MM.1S (cell line): Measurements from ENCODE around the gene WDR54.

Experiments
- DNase-seq: peaks from one replicate; pipeline ENCODE4 v3.0.0-alpha.2; 2015
- H2AFZ ChIP-seq: fragments of 300-600 bp; sonication (generic); 2 replicates; pipeline ENCODE4 v1.6.0; 2016; ENCODE audit warnings: antibody characterized with exemption, low read length
- H3F3A ChIP-seq: fragments of 300-600 bp; sonication (generic); 2 replicates; pipeline ENCODE4 v1.6.1; 2016; ENCODE audit warnings: mild to moderate bottlenecking, antibody characterized with exemption, low read length, moderate library complexity, mixed read lengths; ENCODE audit not compliant: insufficient read depth
- H3K27ac ChIP-seq: fragments of 300-600 bp; sonication (generic); 2 replicates; pipeline ENCODE4 v1.5.1; 2016; ENCODE audit warnings: mild to moderate bottlenecking, low read length
- H3K27me3 ChIP-seq: fragments of 300-600 bp; sonication (generic); replicated peaks from 2 replicates; pipeline ENCODE4 v1.6.0; 2016; ENCODE audit warnings: low read length; ENCODE audit not compliant: insufficient read depth
- H3K36me3 ChIP-seq: fragments of 300-600 bp; sonication (generic); replicated peaks from 2 replicates; pipeline ENCODE4 v1.6.1; 2016; ENCODE audit warnings: mild to moderate bottlenecking, low read length, mixed read lengths; ENCODE audit not compliant: insufficient read depth
- H3K4me1 ChIP-seq: fragments of 300-600 bp; sonication (generic); 2 replicates; pipeline ENCODE4 v1.6.1; 2016; ENCODE audit warnings: low read length, mixed read lengths
- H3K4me2 ChIP-seq: fragments of 300-600 bp; sonication (generic); 2 replicates; pipeline ENCODE4 v1.6.0; 2016; ENCODE audit warnings: low read depth, low read length
- H3K4me3 ChIP-seq: fragments of 300-600 bp; sonication (generic); 2 replicates; pipeline ENCODE4 v1.5.1; 2016; ENCODE audit warnings: low read length, mixed read lengths
- H3K79me2 ChIP-seq: fragments of 300-600 bp; sonication (generic); 2 replicates; pipeline ENCODE4 v1.6.1; 2016; ENCODE audit warnings: mixed run types, low read length, mixed read lengths
- H3K9ac ChIP-seq: fragments of 300-600 bp; sonication (generic); 2 replicates; pipeline ENCODE4 v1.6.1; 2016; ENCODE audit warnings: low read length, mixed read lengths
- H3K9me2 ChIP-seq: fragments of 300-600 bp; sonication (generic); replicated peaks from 2 replicates; pipeline ENCODE4 v1.6.1; 2016; ENCODE audit warnings: mild to moderate bottlenecking, low read length, mixed read lengths; ENCODE audit not compliant: insufficient read depth
- H3K9me3 ChIP-seq: fragments of 300-600 bp; sonication (generic); replicated peaks from 2 replicates; pipeline ENCODE4 v1.6.1; 2016; ENCODE audit warnings: mild to moderate bottlenecking, low read length, mixed read lengths; ENCODE audit not compliant: insufficient read depth
- H4K20me1 ChIP-seq: fragments of 300-600 bp; sonication (generic); 2 replicates; pipeline ENCODE4 v1.6.1; 2016; ENCODE audit warnings: mild to moderate bottlenecking, low read length, moderate library complexity, mixed read lengths; ENCODE audit not compliant: insufficient read depth
- CTCF ChIP-seq: fragments of 300-600 bp; sonication (generic); IDR thresholded peaks from 2 replicates; pipeline ENCODE4 v1.5.1; 2016; ENCODE audit warnings: antibody characterized with exemption, low read length, mixed read lengths
- EZH2 ChIP-seq: fragments of 300-600 bp; sonication (generic); optimal IDR thresholded peaks from 2 replicates; pipeline ENCODE3; 2017; ENCODE audit warnings: low read depth, mild to moderate bottlenecking, antibody characterized with exemption, low read length, mixed read lengths
- EZH2phosphoT487 ChIP-seq: fragments of 300-600 bp; sonication (generic); IDR thresholded peaks from 2 replicates; pipeline ENCODE4 v1.6.1; 2018; ENCODE audit warnings: antibody characterized with exemption, low read length

WDR54 gene

GRCh38 chr2:74393525-74393924, 28.0 kb upstream of the WDR54 start:
- Histone ChIP-seq H2AFZ (no peak overlapping the region), H3K9ac (no peak overlapping the region), H3K9me3 (no peaks in the 10 kb centered on the region), H3K9me2 (no peaks in the 10 kb centered on the region), H3K27ac (no peak overlapping the region), H3K36me3 (no peaks in the 10 kb centered on the region), H4K20me1 (no peaks in the 10 kb centered on the region), H3K4me3 (no peak overlapping the region), H3K79me2 (peaks cover 30% of the 10 kb centered on the region), H3K27me3 (no peaks in the 10 kb centered on the region), H3F3A (no peaks in the 10 kb centered on the region), H3K4me2 (no peak overlapping the region), H3K4me1 (peaks cover 12% of the 10 kb centered on the region)
- TF ChIP-seq CTCF (no peak), EZH2phosphoT487 (no peak), EZH2 (no peak)
- DNase-seq, result no peak

- no peak for DNase-seq
- TF ChIP-seq EZH2 (no peak), CTCF (no peak), EZH2phosphoT487 (no peak)
- Histone ChIP-seq H3K4me3 (no peak overlapping the region), H3K9ac (no peak overlapping the region), H3K4me1 (no peaks in the 10 kb centered on the region), H3K27ac (no peak overlapping the region), H3K4me2 (no peak overlapping the region), H2AFZ (no peak overlapping the region), H3F3A (no peaks in the 10 kb centered on the region), H3K27me3 (no peaks in the 10 kb centered on the region), H3K9me3 (no peaks in the 10 kb centered on the region), H3K79me2 (peaks cover 4% of the 10 kb centered on the region), H3K36me3 (no peaks in the 10 kb centered on the region), H4K20me1 (no peaks in the 10 kb centered on the region), H3K9me2 (no peaks in the 10 kb centered on the region)
These were observed 25.4 kb upstream of the WDR54 start for GRCh38 chr2:74396149-74396548.

- Histone ChIP-seq H4K20me1 (no peaks in the 10 kb centered on the region), H3K9me3 (no peaks in the 10 kb centered on the region), H3F3A (no peaks in the 10 kb centered on the region), H3K79me2 (no peaks in the 10 kb centered on the region), H3K4me2 (no peak overlapping the region), H3K36me3 (no peaks in the 10 kb centered on the region), H3K9me2 (no peaks in the 10 kb centered on the region), H3K27ac (no peak overlapping the region), H3K4me1 (no peaks in the 10 kb centered on the region), H3K27me3 (no peaks in the 10 kb centered on the region), H3K4me3 (no peak overlapping the region), H3K9ac (no peak overlapping the region), H2AFZ (peak overlapping the region; percentile 46)
- TF ChIP-seq EZH2phosphoT487 (no peak), CTCF (peak; percentile 63)
- DNase-seq, result peak; percentile 51
These were observed 21.7 kb upstream of the WDR54 start for GRCh38 chr2:74399785-74400184.

DNA sequence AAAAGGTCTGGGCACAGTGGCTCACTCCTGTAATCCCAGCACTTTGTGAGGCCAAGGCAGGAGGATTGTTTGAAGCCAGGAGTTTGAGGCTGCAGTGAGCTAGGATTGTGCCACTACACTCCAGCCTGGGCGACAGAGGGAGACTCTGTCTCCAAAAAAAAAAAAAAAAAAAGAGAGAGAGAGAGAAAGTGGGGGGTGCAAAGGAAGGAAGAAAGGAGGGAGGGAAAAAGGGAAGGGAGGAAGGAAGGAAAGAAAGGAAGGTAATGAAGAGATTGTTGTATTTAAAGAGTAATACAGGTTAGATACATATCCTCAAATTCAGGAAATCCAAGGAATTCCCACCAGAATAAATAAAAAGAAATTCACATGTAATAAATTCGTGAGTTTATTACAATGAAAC, 19.6 kb upstream of the WDR54 start:
- Histone ChIP-seq H3K9me3 (no peaks in the 10 kb centered on the region), H3K27ac (no peak overlapping the region), H2AFZ (no peak overlapping the region), H3K9ac (no peak overlapping the region), H3K27me3 (no peaks in the 10 kb centered on the region), H3F3A (no peaks in the 10 kb centered on the region), H3K79me2 (no peaks in the 10 kb centered on the region), H4K20me1 (no peaks in the 10 kb centered on the region), H3K4me2 (no peak overlapping the region), H3K36me3 (no peaks in the 10 kb centered on the region), H3K4me3 (no peak overlapping the region), H3K4me1 (no peaks in the 10 kb centered on the region), H3K9me2 (no peaks in the 10 kb centered on the region)
- no peak for DNase-seq
- no peak for TF ChIP-seq CTCF
- no peak for TF ChIP-seq EZH2
- no peak for TF ChIP-seq EZH2phosphoT487
